ENCODE measurements around the gene DSCAML1. TPM values are rescaled to one million over a fixed set of nuclear protein-coding genes. Genes with fewer than 3 reads are reported as not detected.

Gene DSCAML1
- total RNA-seq, 4 donors from 2014 or later = 2.9 to 5.8 (median 3.3) TPM

- H3K4me3 ChIP-seq = no peak overlapping the region
- DNase-seq = no peak
- no peaks in the 10 kb centered on the region for H3K4me1 ChIP-seq
- intact Hi-C loops (cut with DNase I; ENCODE audit: low total_unique reads) (no loop called here), in situ Hi-C loops (cut with MboI; ENCODE audit: low pct_ligation_motif_present in 1 of 4, low pct_unique_long_range_greater_than_20kb in 1 of 4, low sequenced_read_pairs in 3 of 4) (loop anchor here (10.0 to 25.0 kb wide), 6 partner anchors 345 to 620 kb away; partner anchors contain the start of genes TMPRSS13 (in 2 of the 4), DSCAML1 (in 1 of the 4) and FXYD2 (in 1 of the 4))
- H3K36me3 ChIP-seq = no peaks in the 10 kb centered on the region
- H3K9me3 ChIP-seq = no peaks in the 10 kb centered on the region
- H3K27me3 ChIP-seq = peaks cover 6% of the 10 kb centered on the region
- TF ChIP-seq POLR2AphosphoS5 (IDR thresholded peaks at IDR 0.05) = no peak
- no peak for TF ChIP-seq CTCF (IDR thresholded peaks at IDR 0.05)
- no peak for TF ChIP-seq EP300 (IDR thresholded peaks at IDR 0.05; ENCODE audit: low read depth)
- TF ChIP-seq POLR2A (IDR thresholded peaks at IDR 0.05) = no peak
- WGBS, 2 donors (ENCODE audit: low coverage in 1 of 2) = 92 to 94% methylated on average over 11 to 16 of the region's 16 CpGs
- H3K27ac ChIP-seq = no peak overlapping the region
Measured at GRCh38 chr11:117442049-117442868, 354.8 kb downstream of the DSCAML1 start.

- Histone ChIP-seq H3K27me3 (peaks cover 6% of the 10 kb centered on the region), H3K9me3 (no peaks in the 10 kb centered on the region), H3K4me1 (no peaks in the 10 kb centered on the region), H3K4me3 (no peak overlapping the region), H3K36me3 (no peaks in the 10 kb centered on the region), H3K27ac (no peak overlapping the region)
- in situ Hi-C loops (cut with MboI; ENCODE audit: low pct_ligation_motif_present in 1 of 4, low pct_unique_long_range_greater_than_20kb in 1 of 4, low sequenced_read_pairs in 3 of 4) = loop anchor here (10.0 to 25.0 kb wide), 6 partner anchors 346 to 621 kb away; partner anchors contain the start of genes TMPRSS13 (in 2 of the 4), DSCAML1 (in 1 of the 4) and FXYD2 (in 1 of the 4)
- intact Hi-C loops (cut with DNase I; ENCODE audit: low total_unique reads) = no loop called here
- TF ChIP-seq POLR2AphosphoS5 (IDR thresholded peaks at IDR 0.05) = no peak
- TF ChIP-seq EP300 (IDR thresholded peaks at IDR 0.05; ENCODE audit: low read depth) = no peak
- TF ChIP-seq POLR2A (IDR thresholded peaks at IDR 0.05) = no peak
- TF ChIP-seq CTCF (IDR thresholded peaks at IDR 0.05) = no peak
- 85 to 92% methylated on average over 4 to 14 of the region's 14 CpGs for WGBS, 2 donors (ENCODE audit: low coverage in 1 of 2)
- no peak for DNase-seq
Measured at GRCh38 chr11:117441146-117441975, 355.7 kb downstream of the DSCAML1 start.

- in situ Hi-C loops (cut with MboI; ENCODE audit: low pct_ligation_motif_present in 1 of 4, low pct_unique_long_range_greater_than_20kb in 1 of 4, low sequenced_read_pairs in 3 of 4) = loop anchor here (10.0 to 25.0 kb wide), 6 partner anchors 347 to 622 kb away; partner anchors contain the start of genes TMPRSS13 (in 2 of the 4), DSCAML1 (in 1 of the 4) and FXYD2 (in 1 of the 4)
- WGBS, 2 donors (ENCODE audit: low coverage in 1 of 2) = 79 to 86% methylated on average over 5 to 8 of the region's 8 CpGs
- no peak overlapping the region for H3K4me3 ChIP-seq
Measured at GRCh38 chr11:117440258-117440657, 356.8 kb downstream of the DSCAML1 start.

More at GRCh38 chr11:117440258-117440657, 356.8 kb downstream of the DSCAML1 start:
- Histone ChIP-seq H3K9me3 (no peaks in the 10 kb centered on the region), H3K27ac (no peak overlapping the region), H3K27me3 (peaks cover 6% of the 10 kb centered on the region), H3K36me3 (no peaks in the 10 kb centered on the region), H3K4me1 (no peaks in the 10 kb centered on the region)
- intact Hi-C loops (cut with DNase I; ENCODE audit: low total_unique reads) = no loop called here
- TF ChIP-seq EP300 (IDR thresholded peaks at IDR 0.05; ENCODE audit: low read depth) (no peak), POLR2AphosphoS5 (IDR thresholded peaks at IDR 0.05) (no peak), CTCF (IDR thresholded peaks at IDR 0.05) (no peak), POLR2A (IDR thresholded peaks at IDR 0.05) (no peak)
- no peak for DNase-seq
